ENCODE data around the gene NANOS3.

The NANOS3 gene

GRCh38 chr19:13872339-13872694, 4.6 kb upstream of the NANOS3 start:
- Histone ChIP-seq H3K27me3 (ENCODE audit: insufficient read depth, low read length) (peaks cover 96% of the 10 kb centered on the region), H3K27ac (ENCODE audit: low read length) (no peak overlapping the region), H3K4me1 (ENCODE audit: insufficient read depth, low read length) (0 out of 2 replicates have a peak, but pooled peaks cover 3% of the 10 kb centered on the region), H3K9me3 (ENCODE audit: insufficient read depth, low read depth, low read length) (no peaks in the 10 kb centered on the region), H3K4me3 (ENCODE audit: low read length) (peak overlapping the region; percentile 43; the same call in 1 of the 2 replicates), H3K9ac (ENCODE audit: low read depth, low read length) (no peak overlapping the region), H3K36me3 (ENCODE audit: insufficient read depth, low read depth, low read length) (no peaks in the 10 kb centered on the region)

- no peaks in the 10 kb centered on the region for H3K9me3 ChIP-seq (ENCODE audit: insufficient read depth, low read depth, low read length)
- no peak overlapping the region for H3K27ac ChIP-seq (ENCODE audit: low read length)
- peaks cover 95% of the 10 kb centered on the region for H3K27me3 ChIP-seq (ENCODE audit: insufficient read depth, low read length)
- peak overlapping the region; percentile 43; the same call in 1 of the 2 replicates for H3K4me3 ChIP-seq (ENCODE audit: low read length)
- no peaks in the 10 kb centered on the region for H3K36me3 ChIP-seq (ENCODE audit: insufficient read depth, low read depth, low read length)
- H3K4me1 ChIP-seq (ENCODE audit: insufficient read depth, low read length), result 0 out of 2 replicates have a peak, but pooled peaks cover 3% of the 10 kb centered on the region
- no peak overlapping the region for H3K9ac ChIP-seq (ENCODE audit: low read depth, low read length)
Measured at GRCh38 chr19:13872695-13873389, 4.1 kb upstream of the NANOS3 start.

DNA sequence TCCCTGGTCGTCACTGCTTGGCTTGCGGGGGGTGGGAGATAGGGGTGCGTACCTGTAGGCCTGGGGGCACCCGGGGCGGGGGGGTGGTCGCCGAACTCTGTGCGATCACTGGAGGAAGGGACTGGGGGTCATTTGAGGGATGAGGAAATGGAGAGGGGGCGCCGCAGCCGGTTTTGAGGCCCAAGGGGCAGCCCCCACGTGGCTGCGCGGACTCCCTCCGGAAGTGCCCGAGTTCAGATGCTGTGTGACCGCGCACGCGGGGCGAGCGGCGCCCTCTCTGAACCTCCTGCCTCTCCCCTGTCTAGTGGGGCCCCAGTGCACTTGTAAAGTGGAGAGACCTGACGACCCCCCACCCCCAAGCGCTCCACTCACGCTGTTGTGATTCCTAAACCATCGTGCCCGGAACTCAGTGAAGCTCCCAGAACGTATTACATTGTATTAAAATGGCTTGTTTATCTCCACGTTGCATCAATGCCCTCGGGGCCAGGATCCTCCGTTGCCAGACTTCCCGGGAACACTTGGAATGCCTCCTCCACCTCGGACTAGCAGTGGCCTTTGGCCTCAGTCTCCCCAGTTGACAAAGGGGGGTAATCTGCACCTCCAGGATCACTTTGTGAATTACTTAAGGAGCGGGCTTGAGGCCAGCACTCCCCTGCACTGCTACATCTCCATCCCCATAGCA, 3.0 kb upstream of the NANOS3 start:
- Histone ChIP-seq H3K36me3 (ENCODE audit: insufficient read depth, low read depth, low read length) (no peaks in the 10 kb centered on the region), H3K27ac (ENCODE audit: low read length) (no peak overlapping the region), H3K4me1 (ENCODE audit: insufficient read depth, low read length) (0 out of 2 replicates have a peak, but pooled peaks cover 3% of the 10 kb centered on the region), H3K9me3 (ENCODE audit: insufficient read depth, low read depth, low read length) (no peaks in the 10 kb centered on the region), H3K27me3 (ENCODE audit: insufficient read depth, low read length) (peaks cover 84% of the 10 kb centered on the region), H3K4me3 (ENCODE audit: low read length) (no peak overlapping the region; the same call in 1 of the 2 replicates), H3K9ac (ENCODE audit: low read depth, low read length) (no peak overlapping the region)

- Histone ChIP-seq H3K27ac (ENCODE audit: low read length) (no peak overlapping the region), H3K4me1 (ENCODE audit: insufficient read depth, low read length) (peaks cover 8% of the 10 kb centered on the region), H3K27me3 (ENCODE audit: insufficient read depth, low read length) (peaks cover 74% of the 10 kb centered on the region), H3K9me3 (ENCODE audit: insufficient read depth, low read depth, low read length) (no peaks in the 10 kb centered on the region), H3K4me3 (ENCODE audit: low read length) (no peak overlapping the region), H3K36me3 (ENCODE audit: insufficient read depth, low read depth, low read length) (no peaks in the 10 kb centered on the region), H3K9ac (ENCODE audit: low read depth, low read length) (no peak overlapping the region)
Measured at GRCh38 chr19:13875824-13876223, 1.1 kb upstream of the NANOS3 start.

DNA sequence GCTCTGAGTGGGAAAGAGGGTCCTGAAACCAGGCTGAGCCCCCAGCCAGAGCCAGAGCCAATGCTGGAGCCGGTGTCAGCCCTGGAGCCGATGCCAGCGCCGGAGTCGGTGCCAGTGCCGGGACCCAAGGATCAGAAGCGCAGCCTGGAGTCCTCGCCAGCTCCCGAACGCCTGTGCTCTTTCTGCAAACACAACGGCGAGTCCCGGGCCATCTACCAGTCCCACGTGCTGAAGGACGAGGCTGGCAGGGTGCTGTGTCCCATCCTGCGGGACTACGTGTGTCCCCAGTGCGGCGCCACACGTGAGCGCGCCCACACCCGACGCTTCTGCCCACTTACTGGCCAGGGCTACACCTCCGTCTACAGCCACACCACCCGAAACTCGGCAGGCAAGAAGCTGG, 369 bp downstream of the NANOS3 start:
- H3K4me3 ChIP-seq (ENCODE audit: low read length), result no peak overlapping the region
- H3K27ac ChIP-seq (ENCODE audit: low read length), result no peak overlapping the region
- H3K4me1 ChIP-seq (ENCODE audit: insufficient read depth, low read length), result peaks cover 23% of the 10 kb centered on the region
- H3K9ac ChIP-seq (ENCODE audit: low read depth, low read length), result no peak overlapping the region
- H3K9me3 ChIP-seq (ENCODE audit: insufficient read depth, low read depth, low read length), result no peaks in the 10 kb centered on the region
- peaks cover 60% of the 10 kb centered on the region for H3K27me3 ChIP-seq (ENCODE audit: insufficient read depth, low read length)
- H3K36me3 ChIP-seq (ENCODE audit: insufficient read depth, low read depth, low read length), result no peaks in the 10 kb centered on the region

- peaks cover 30% of the 10 kb centered on the region for H3K27me3 ChIP-seq (ENCODE audit: insufficient read depth, low read length)
- no peaks in the 10 kb centered on the region for H3K9me3 ChIP-seq (ENCODE audit: insufficient read depth, low read depth, low read length)
- H3K27ac ChIP-seq (ENCODE audit: low read length), result peak overlapping the region; percentile 46
- peak overlapping the region; percentile 66; the same call in 1 of the 2 replicates for H3K9ac ChIP-seq (ENCODE audit: low read depth, low read length)
- H3K4me1 ChIP-seq (ENCODE audit: insufficient read depth, low read length), result peaks cover 20% of the 10 kb centered on the region
- H3K36me3 ChIP-seq (ENCODE audit: insufficient read depth, low read depth, low read length), result no peaks in the 10 kb centered on the region
- peak overlapping the region; percentile 61 for H3K4me3 ChIP-seq (ENCODE audit: low read length)
Measured at GRCh38 chr19:13880059-13881043, 3.4 kb downstream of the NANOS3 start.

GRCh38 chr19:13881251-13881691, 4.3 kb downstream of the NANOS3 start:
- Histone ChIP-seq H3K27me3 (ENCODE audit: insufficient read depth, low read length) (peaks cover 21% of the 10 kb centered on the region), H3K27ac (ENCODE audit: low read length) (peak overlapping the region; percentile 48), H3K9me3 (ENCODE audit: insufficient read depth, low read depth, low read length) (no peaks in the 10 kb centered on the region), H3K9ac (ENCODE audit: low read depth, low read length) (peak overlapping the region; percentile 61; the same call in 1 of the 2 replicates), H3K36me3 (ENCODE audit: insufficient read depth, low read depth, low read length) (no peaks in the 10 kb centered on the region), H3K4me3 (ENCODE audit: low read length) (peak overlapping the region; percentile 61; the same call in 1 of the 2 replicates), H3K4me1 (ENCODE audit: insufficient read depth, low read length) (peaks cover 20% of the 10 kb centered on the region)

DNA sequence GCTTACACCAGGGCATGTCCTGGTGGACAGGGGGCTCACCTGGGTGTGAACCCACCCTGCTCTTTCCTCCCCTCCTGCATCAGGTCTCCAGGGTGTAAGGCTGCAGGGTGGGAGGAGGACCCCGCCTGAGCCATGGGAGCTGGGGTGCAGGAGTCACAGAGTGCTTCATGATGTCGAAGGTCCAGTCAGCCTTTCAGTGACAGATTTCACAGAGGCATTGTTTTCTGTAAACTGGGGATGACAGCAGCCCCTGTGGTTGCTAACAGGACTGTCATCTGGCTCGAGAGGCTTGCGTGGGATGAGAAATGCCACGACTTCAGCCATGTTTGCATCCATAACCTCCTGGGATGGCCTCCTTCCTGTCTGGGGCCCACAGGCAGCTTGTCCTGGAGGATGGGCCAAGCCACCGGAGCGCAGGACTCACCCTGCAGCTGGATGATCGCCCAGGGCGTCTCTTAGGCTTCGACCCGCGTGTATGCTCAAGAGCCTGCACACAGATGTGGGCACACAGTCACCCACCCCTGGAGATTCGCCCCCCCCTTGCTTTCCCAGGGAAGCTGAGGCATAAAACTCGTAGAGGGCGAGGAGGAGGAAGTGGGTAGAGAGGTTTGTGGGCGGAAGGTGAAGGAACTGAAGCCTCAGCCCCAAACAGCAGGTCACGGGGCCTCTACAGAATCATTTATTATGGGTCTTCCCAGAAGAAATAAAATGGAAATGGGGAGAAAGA, 4.9 kb downstream of the NANOS3 start:
- H3K4me1 ChIP-seq (ENCODE audit: insufficient read depth, low read length), result peaks cover 20% of the 10 kb centered on the region
- no peaks in the 10 kb centered on the region for H3K36me3 ChIP-seq (ENCODE audit: insufficient read depth, low read depth, low read length)
- peak overlapping the region; percentile 61; the same call in 1 of the 2 replicates for H3K9ac ChIP-seq (ENCODE audit: low read depth, low read length)
- no peak overlapping the region for H3K4me3 ChIP-seq (ENCODE audit: low read length)
- peaks cover 15% of the 10 kb centered on the region for H3K27me3 ChIP-seq (ENCODE audit: insufficient read depth, low read length)
- H3K9me3 ChIP-seq (ENCODE audit: insufficient read depth, low read depth, low read length), result no peaks in the 10 kb centered on the region
- H3K27ac ChIP-seq (ENCODE audit: low read length), result peak overlapping the region; percentile 48

DNA sequence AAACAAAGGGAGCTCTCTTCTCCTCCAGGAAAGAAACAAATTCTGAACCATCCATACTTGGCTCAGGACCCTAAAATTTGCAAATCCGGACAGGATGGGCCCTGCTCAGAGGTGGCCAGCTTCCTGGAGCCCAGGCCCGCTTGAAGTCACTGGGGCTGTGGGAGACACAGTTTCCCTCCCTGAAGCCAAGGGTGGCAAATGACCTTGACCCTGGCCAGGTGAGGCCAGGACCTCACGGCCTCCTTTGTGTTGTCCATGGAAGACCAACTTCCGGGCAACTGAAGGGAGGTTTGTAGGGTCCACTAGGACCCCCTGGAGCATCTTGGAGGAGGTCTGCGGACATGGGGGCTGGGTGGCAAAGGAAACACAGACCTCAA, 5.5 kb downstream of the NANOS3 start:
- peak overlapping the region; percentile 61; the same call in 1 of the 2 replicates for H3K9ac ChIP-seq (ENCODE audit: low read depth, low read length)
- no peaks in the 10 kb centered on the region for H3K36me3 ChIP-seq (ENCODE audit: insufficient read depth, low read depth, low read length)
- peaks cover 10% of the 10 kb centered on the region for H3K27me3 ChIP-seq (ENCODE audit: insufficient read depth, low read length)
- H3K27ac ChIP-seq (ENCODE audit: low read length), result no peak overlapping the region
- no peak overlapping the region for H3K4me3 ChIP-seq (ENCODE audit: low read length)
- peaks cover 20% of the 10 kb centered on the region for H3K4me1 ChIP-seq (ENCODE audit: insufficient read depth, low read length)
- H3K9me3 ChIP-seq (ENCODE audit: insufficient read depth, low read depth, low read length), result no peaks in the 10 kb centered on the region

DNA sequence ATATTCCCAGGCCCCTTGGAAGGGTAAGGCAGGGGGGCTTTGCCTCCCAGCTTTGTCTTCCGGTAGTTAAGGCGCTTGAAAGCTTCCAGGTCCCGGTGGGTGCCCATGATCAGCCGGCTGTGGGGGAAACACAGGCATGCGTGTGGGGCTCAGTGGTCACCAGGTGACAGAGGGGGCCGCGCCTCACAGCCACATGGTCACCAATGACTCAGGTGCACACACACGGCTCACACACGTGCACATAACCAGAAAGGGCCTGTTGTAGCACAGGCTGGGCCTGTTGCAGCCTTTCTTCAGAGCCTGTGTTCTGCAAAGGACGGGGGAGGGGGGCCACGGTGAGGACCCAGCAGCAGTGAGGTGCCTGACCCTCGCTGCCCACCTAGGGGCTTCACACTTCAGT, 5.9 kb downstream of the NANOS3 start:
- H3K4me1 ChIP-seq (ENCODE audit: insufficient read depth, low read length), result peaks cover 20% of the 10 kb centered on the region
- no peaks in the 10 kb centered on the region for H3K9me3 ChIP-seq (ENCODE audit: insufficient read depth, low read depth, low read length)
- H3K27me3 ChIP-seq (ENCODE audit: insufficient read depth, low read length), result peaks cover 7% of the 10 kb centered on the region
- no peaks in the 10 kb centered on the region for H3K36me3 ChIP-seq (ENCODE audit: insufficient read depth, low read depth, low read length)
- no peak overlapping the region for H3K9ac ChIP-seq (ENCODE audit: low read depth, low read length)
- H3K4me3 ChIP-seq (ENCODE audit: low read length), result no peak overlapping the region
- no peak overlapping the region for H3K27ac ChIP-seq (ENCODE audit: low read length)
